Lung (tissue), 12 donors: ENCODE results near the gene HM13. TPM values are rescaled to one million over a fixed set of nuclear protein-coding genes. Genes with fewer than 3 reads are reported as not detected.

ENCODE experiments used
- ATAC-seq: fragments of 200-7000 bp; cut with Tn5 transposase; one replicate; pipeline ENCODE4 v1.9.1; 2020; ENCODE audit warnings: moderate number of reproducible peaks; ENCODE audit not compliant: insufficient read depth, low FRiP score
- DNase-seq, 3 donors: peaks; one replicate each; pipeline ENCODE4 v3.0.0-alpha.2; 2013 to 2017
- H3K27ac ChIP-seq, 2 donors: one replicate each; pipeline ENCODE4 v1.5.1; 2013; ENCODE audit warnings: mild to moderate bottlenecking in 2 of 2, moderate library complexity in 2 of 2, control low read depth in 1 of 2, inconsistent platforms in 1 of 2, low read depth in 1 of 2, low read length in 1 of 2
- H3K27me3 ChIP-seq, 3 donors: one replicate each; pipeline ENCODE4 v1.5.1; 2013; ENCODE audit warnings: low read length in 2 of 3; ENCODE audit not compliant: control insufficient read depth in 3 of 3, insufficient read depth in 3 of 3
- H3K36me3 ChIP-seq, 4 donors: one replicate each; pipeline ENCODE4 v1.5.1; 2013; ENCODE audit warnings: low read length in 4 of 4, mild to moderate bottlenecking in 1 of 4, moderate library complexity in 1 of 4; ENCODE audit not compliant: control insufficient read depth in 4 of 4, insufficient read depth in 4 of 4
- H3K4me1 ChIP-seq, 5 donors: one replicate each; pipeline ENCODE4 v1.5.1; 2013; ENCODE audit warnings: low read length in 5 of 5, mild to moderate bottlenecking in 2 of 5, moderate library complexity in 1 of 5; ENCODE audit not compliant: control insufficient read depth in 5 of 5, insufficient read depth in 5 of 5
- H3K4me3 ChIP-seq: one replicate; pipeline ENCODE4 v1.5.1; 2013; ENCODE audit warnings: mild to moderate bottlenecking, control low read depth, moderate library complexity
- H3K9ac ChIP-seq, 2 donors: one replicate each; pipeline ENCODE4 v1.5.1; 2013; ENCODE audit warnings: low read length in 2 of 2, control low read depth in 1 of 2; ENCODE audit not compliant: insufficient read depth in 1 of 2
- H3K9me3 ChIP-seq, 4 donors: one replicate each; pipeline ENCODE4 v1.5.1; 2013; ENCODE audit warnings: low read length in 3 of 4, mild to moderate bottlenecking in 1 of 4, moderate library complexity in 1 of 4; ENCODE audit not compliant: control insufficient read depth in 4 of 4, insufficient read depth in 3 of 4
- WGBS, 2 donors: extraction: QIAGEN DNeasy Blood & Tissue Kit; methylation state at CpG; one replicate each; pipeline ENCODE4 v1.1.7; 2013; 5-methylcytosine and 5-hydroxymethylcytosine counted together
- polyA plus RNA-seq, 2 donors: library from polyadenylated mRNA; stranded (reverse); fragments of 200-250 nt; gene quantifications; one replicate each; pipeline ENCODE4 v1.2.1, GENCODE V29; 2013
- total RNA-seq, 2 donors: library from RNA; depleted of rRNA in 1 of 2; stranded (reverse); fragments of >200 nt in 1 of 2; gene quantifications; one replicate each; pipeline ENCODE4 v1.2.1, GENCODE V29; 2014 to 2021
- TF ChIP-seq, protein P1 (sequence below): IDR thresholded peaks from 2 replicates; pipeline ENCODE4 v1.5.1; 2012; ENCODE audit warnings: mild to moderate bottlenecking; ENCODE audit errors: control extremely low read depth, extremely low read depth
- donor health status: control.
- donor health status: control.
- donor health status: Bipolar disorder and iron deficiency.
- donor health status: healthy.
- donor health status: DM: yes; HTN: yes; CAD: no.

HM13 gene
- total and polyA plus RNA-seq, 4 donors, result 53.5 to 249 (median 205) TPM

DNA sequence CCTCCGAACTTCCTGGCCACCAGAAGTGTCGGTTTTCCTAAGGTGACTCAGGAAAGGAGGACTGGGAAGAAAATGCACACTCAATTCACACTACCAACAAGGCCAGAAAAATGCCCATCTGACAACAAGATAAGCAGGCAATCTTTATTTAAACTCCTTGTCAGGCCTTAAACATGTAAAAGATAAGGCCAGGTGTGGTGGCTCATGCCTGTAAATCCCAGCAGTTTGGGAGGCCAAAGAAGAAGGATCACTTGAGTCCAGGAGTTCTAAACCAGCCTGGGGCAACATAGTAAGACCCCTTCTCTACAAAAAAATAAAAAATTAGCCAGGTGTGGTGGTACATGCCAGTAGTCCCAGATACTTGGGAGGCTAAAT lies 83.2 kb downstream of the HM13 start:
- WGBS, 2 donors, result 83 to 90% methylated on average over 2 of the region's 2 CpGs
- H3K27me3 ChIP-seq, result no peaks in the 10 kb centered on the region
- DNase-seq, result no peak
- H3K4me1 ChIP-seq, result peaks cover 0 to 22% (median 10%) of the 10 kb centered on the region in 5 donors
- no peaks in the 10 kb centered on the region for H3K9me3 ChIP-seq
- peak overlapping the region; percentile 83 to 84 for H3K27ac ChIP-seq
- H3K9ac ChIP-seq, result no peak overlapping the region
- TF ChIP-seq, protein P1, sequence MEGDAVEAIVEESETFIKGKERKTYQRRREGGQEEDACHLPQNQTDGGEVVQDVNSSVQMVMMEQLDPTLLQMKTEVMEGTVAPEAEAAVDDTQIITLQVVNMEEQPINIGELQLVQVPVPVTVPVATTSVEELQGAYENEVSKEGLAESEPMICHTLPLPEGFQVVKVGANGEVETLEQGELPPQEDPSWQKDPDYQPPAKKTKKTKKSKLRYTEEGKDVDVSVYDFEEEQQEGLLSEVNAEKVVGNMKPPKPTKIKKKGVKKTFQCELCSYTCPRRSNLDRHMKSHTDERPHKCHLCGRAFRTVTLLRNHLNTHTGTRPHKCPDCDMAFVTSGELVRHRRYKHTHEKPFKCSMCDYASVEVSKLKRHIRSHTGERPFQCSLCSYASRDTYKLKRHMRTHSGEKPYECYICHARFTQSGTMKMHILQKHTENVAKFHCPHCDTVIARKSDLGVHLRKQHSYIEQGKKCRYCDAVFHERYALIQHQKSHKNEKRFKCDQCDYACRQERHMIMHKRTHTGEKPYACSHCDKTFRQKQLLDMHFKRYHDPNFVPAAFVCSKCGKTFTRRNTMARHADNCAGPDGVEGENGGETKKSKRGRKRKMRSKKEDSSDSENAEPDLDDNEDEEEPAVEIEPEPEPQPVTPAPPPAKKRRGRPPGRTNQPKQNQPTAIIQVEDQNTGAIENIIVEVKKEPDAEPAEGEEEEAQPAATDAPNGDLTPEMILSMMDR, result no peak
- no peak for ATAC-seq
- no peaks in the 10 kb centered on the region for H3K36me3 ChIP-seq
- no peak overlapping the region for H3K4me3 ChIP-seq

DNA sequence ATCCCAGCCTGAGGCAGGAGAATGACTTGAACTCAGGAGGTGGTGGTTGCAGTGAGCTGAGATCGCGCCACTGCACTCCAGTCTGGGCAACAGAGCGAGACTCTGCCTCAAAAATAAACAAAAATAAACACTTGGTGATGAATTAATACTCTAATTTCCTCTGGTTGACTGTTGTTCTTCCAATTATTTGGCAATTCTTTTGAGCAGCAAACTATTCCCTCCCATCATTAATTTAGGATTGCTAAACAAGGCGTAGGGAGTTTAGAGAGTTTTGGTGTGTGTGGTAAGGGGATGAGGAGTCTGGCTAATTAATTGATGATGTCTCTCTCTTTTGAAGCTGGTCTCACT lies 88.2 kb downstream of the HM13 start:
- H3K27ac ChIP-seq, result peak overlapping the region in 1 of 2 donors; percentile 76

DNA sequence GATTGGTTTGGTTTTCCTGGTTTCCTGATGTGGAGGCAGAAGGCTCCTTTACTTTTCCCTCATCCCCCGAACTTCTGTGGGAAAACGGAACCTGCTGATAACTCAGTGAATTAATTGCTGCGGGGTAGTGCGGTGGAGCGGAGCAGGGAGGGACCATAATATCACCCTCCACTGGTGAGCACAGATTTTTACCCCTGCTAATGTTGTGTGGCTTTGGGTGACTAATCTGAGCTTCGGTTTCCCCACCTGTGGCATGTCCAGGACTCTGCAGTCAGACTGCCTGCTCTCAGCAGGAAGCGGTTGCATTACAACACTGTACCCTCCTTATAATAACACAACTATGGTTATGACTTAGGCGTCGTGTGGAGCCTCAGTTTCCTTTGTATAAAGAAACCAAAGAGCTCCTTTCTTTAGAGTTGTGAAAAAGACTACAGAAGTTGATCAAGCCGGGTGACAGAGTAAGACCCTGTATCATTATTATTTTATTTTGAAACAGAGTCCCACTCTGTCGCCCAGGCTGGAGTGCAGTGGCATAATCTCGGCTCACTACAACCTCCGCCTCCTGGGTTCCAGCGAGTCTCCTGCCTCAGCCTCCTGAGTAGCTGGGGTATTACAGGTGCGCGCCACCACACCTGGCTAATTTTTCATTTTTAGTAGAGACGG lies 88.7 kb downstream of the HM13 start:
- Histone ChIP-seq H3K4me1 (peaks cover 0 to 39% (median 10%) of the 10 kb centered on the region in 5 donors), H3K36me3 (peaks cover 0 to 8% (median 0%) of the 10 kb centered on the region in 4 donors), H3K9ac (no peak overlapping the region), H3K27me3 (no peaks in the 10 kb centered on the region), H3K4me3 (no peak overlapping the region), H3K9me3 (no peaks in the 10 kb centered on the region), H3K27ac (peak overlapping the region; percentile 36 to 92)
- TF ChIP-seq, protein P1, result no peak
- DNase-seq (peak in 2 of 3 donors; percentile 29 to 38), ATAC-seq (no peak)
- WGBS, 2 donors, result 55 to 67% methylated on average over 17 of the region's 17 CpGs

More for the DNA sequence above, 88.2 kb downstream of the HM13 start:
- H3K9me3 ChIP-seq, result no peaks in the 10 kb centered on the region
- no peaks in the 10 kb centered on the region for H3K27me3 ChIP-seq
- H3K9ac ChIP-seq, result no peak overlapping the region
- H3K4me3 ChIP-seq, result no peak overlapping the region
- H3K36me3 ChIP-seq, result peaks cover 0 to 8% (median 0%) of the 10 kb centered on the region in 4 donors
- peaks cover 0 to 34% (median 5%) of the 10 kb centered on the region in 5 donors for H3K4me1 ChIP-seq
- ATAC-seq (no peak), DNase-seq (peak in 2 of 3 donors; percentile 65 to 72)
- TF ChIP-seq, protein P1, result no peak
- 59 to 70% methylated on average over 4 of the region's 4 CpGs for WGBS, 2 donors
